C4-2B (cell line): ENCODE data around the gene PAM16.
"Not testable (repeated sequence)": the region's sequence is repeated elsewhere in the genome, so short reads cannot be mapped to it uniquely, and the experiment has no call there.

Experiments used
- H3K27ac ChIP-seq: fragments of 450-650 bp; 2 replicates; pipeline ENCODE4 v1.5.1; 2017
- CTCF ChIP-seq: fragments of 450-650 bp; conservative IDR thresholded peaks from 2 replicates; pipeline ENCODE4 v1.5.1; 2017; ENCODE audit warnings: mild to moderate bottlenecking
- ZFX ChIP-seq: fragments of 450-650 bp; IDR thresholded peaks from 2 replicates; pipeline ENCODE4 v1.6.1; 2017

Gene PAM16

GRCh38 chr16:4347010-4347409 lies 4.1 kb downstream of the PAM16 start:
- no peak overlapping the region for H3K27ac ChIP-seq
- TF ChIP-seq ZFX (no peak), CTCF (no peak)

- H3K27ac ChIP-seq, result no peak overlapping the region
- TF ChIP-seq CTCF, result no peak
Observed at GRCh38 chr16:4345836-4346781, 5.0 kb downstream of the PAM16 start.

GRCh38 chr16:4344983-4345835 lies 5.9 kb downstream of the PAM16 start:
- no peak overlapping the region for H3K27ac ChIP-seq

GRCh38 chr16:4344300-4344982 lies 6.7 kb downstream of the PAM16 start:
- H3K27ac ChIP-seq, result not testable (repeated sequence)

More at GRCh38 chr16:4344983-4345835, 5.9 kb downstream of the PAM16 start:
- TF ChIP-seq ZFX (no peak), CTCF (no peak)

GRCh38 chr16:4342866-4343744 lies 8.0 kb downstream of the PAM16 start:
- no peak overlapping the region for H3K27ac ChIP-seq
- TF ChIP-seq CTCF (no peak), ZFX (no peak)

GRCh38 chr16:4341250-4341649 lies 9.9 kb downstream of the PAM16 start:
- no peak overlapping the region for H3K27ac ChIP-seq
- TF ChIP-seq CTCF (no peak), ZFX (no peak)

- no peak overlapping the region for H3K27ac ChIP-seq
- TF ChIP-seq ZFX (no peak), CTCF (no peak)
Observed at GRCh38 chr16:4340443-4340842, 10.7 kb downstream of the PAM16 start.
